Activated CD4-positive, alpha-beta T cell treated with anti-CD3 and anti-CD28 coated beads for 4 hours (primary cell): ENCODE data around the gene RASSF4.
A peak's percentile ranks its signal among the peaks of the same experiment; 100 is the strongest.

ENCODE experiments used
- DNase-seq, 2 donors: peaks; one replicate each; pipeline ENCODE4 v3.0.0-alpha.2; 2020

Gene RASSF4

GRCh38 chr10:44959247-44960087 lies at the start of gene RASSF4:
RASSF4 (plus strand) TSS chr10:44959802; CDS start chr10:44970203, 10,401 bp downstream.
- DNase-seq, result peak; percentile 89

DNA sequence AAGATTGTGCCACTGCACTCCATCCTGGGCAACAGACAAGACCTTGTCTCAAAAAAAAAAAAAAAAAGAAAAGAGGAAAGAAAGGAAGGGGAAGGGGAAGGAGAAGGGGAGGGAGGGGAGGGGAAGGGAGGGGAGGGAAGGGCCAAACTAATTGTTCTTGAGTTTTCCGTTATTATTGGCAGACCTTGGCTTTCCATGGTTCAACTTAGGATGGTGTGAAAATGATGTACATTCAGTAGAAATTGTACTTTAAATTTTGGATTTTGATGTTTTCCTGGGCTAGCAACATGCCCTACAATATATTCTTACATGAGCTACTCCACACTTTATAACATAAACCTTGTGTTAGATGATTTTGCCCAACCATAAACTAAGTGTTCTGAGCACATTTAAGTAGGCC lies 49.7 kb upstream of the RASSF4 start:
- no peak for DNase-seq

GRCh38 chr10:44910602-44911001 lies 49.0 kb upstream of the RASSF4 start:
- DNase-seq, result no peak

- no peak for DNase-seq
Observed at GRCh38 chr10:44911081-44911540, 48.5 kb upstream of the RASSF4 start, which contains the start of gene TMEM72. TMEM72 (plus strand) TSS chr10:44911337; CDS start chr10:44911513, 176 bp downstream.

GRCh38 chr10:44911951-44912350 lies 47.7 kb upstream of the RASSF4 start:
- DNase-seq, result no peak

GRCh38 chr10:44913350-44914081 lies 46.1 kb upstream of the RASSF4 start:
- no peak for DNase-seq

DNA sequence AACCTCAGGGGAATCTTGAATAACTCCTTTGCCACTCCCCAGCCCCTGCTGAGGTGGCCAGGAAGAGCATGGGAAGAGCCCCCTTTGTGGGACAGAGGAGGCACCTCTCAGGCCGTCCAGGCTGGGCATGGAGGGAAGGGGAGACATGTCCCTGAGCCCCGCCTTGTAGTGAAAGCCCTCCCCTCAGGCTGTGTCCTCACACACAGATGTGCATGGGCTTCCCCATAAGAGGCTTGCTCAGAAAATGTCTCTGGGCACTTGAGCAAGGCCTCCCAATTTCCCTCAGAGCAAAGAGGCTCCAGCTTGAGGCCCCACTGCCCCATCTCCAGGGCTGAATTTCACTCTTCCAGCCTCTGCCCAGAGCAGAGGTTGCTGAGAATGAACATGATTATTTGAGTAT lies 44.7 kb upstream of the RASSF4 start:
- no peak for DNase-seq

- no peak for DNase-seq
Observed at GRCh38 chr10:44916429-44916828, 43.2 kb upstream of the RASSF4 start.

- DNase-seq, result no peak
Observed at GRCh38 chr10:44917848-44918247, 41.8 kb upstream of the RASSF4 start.

DNA sequence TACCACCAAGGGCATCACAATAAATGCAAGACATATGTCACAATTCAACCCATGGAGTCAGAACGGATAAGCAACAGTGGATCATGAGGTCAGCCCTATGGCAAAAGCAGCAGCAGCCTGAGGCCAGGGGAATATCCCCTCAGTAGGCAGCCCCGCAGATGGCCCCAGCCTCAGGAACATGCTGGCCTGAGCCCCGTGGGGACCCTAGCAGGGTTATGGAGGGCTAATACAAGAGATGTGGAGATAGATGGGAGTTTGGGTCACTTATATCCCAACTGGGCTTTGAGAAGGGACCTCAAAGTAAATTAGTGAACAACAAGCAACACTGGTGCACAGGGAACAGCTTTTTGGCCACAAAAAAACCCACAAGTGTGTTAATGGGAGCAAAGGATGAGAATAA lies 39.4 kb upstream of the RASSF4 start:
- no peak for DNase-seq

GRCh38 chr10:44921061-44921460 lies 38.5 kb upstream of the RASSF4 start:
- DNase-seq, result no peak

- DNase-seq, result no peak
Observed at GRCh38 chr10:44921506-44921905, 38.1 kb upstream of the RASSF4 start.

DNA sequence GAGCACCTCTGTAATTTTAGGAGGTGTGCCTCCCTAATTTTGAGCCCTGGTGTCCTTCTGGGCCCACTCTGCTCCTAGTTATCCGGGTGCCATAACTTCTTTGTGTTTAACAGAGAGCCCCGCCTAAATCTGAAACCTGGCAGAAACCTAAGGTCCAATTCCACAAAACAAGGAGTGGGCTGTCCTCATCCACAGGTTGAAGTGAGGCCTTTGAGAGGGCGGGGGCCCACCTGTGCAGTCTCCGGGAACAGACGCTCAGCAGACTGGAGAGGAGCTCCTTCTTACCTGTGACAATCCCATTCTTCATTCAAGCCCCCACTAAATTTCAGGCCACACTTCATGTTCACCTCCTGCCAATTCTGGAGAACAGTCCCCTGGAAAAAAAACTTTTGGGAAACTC lies 37.6 kb upstream of the RASSF4 start:
- no peak for DNase-seq

- DNase-seq, result no peak
Observed at GRCh38 chr10:44922796-44923545, 36.6 kb upstream of the RASSF4 start.

GRCh38 chr10:44923611-44924010 lies 36.0 kb upstream of the RASSF4 start:
- no peak for DNase-seq

- DNase-seq, result no peak
Observed at GRCh38 chr10:44924261-44925040, 35.2 kb upstream of the RASSF4 start.

GRCh38 chr10:44925224-44925623 lies 34.4 kb upstream of the RASSF4 start:
- no peak for DNase-seq

DNA sequence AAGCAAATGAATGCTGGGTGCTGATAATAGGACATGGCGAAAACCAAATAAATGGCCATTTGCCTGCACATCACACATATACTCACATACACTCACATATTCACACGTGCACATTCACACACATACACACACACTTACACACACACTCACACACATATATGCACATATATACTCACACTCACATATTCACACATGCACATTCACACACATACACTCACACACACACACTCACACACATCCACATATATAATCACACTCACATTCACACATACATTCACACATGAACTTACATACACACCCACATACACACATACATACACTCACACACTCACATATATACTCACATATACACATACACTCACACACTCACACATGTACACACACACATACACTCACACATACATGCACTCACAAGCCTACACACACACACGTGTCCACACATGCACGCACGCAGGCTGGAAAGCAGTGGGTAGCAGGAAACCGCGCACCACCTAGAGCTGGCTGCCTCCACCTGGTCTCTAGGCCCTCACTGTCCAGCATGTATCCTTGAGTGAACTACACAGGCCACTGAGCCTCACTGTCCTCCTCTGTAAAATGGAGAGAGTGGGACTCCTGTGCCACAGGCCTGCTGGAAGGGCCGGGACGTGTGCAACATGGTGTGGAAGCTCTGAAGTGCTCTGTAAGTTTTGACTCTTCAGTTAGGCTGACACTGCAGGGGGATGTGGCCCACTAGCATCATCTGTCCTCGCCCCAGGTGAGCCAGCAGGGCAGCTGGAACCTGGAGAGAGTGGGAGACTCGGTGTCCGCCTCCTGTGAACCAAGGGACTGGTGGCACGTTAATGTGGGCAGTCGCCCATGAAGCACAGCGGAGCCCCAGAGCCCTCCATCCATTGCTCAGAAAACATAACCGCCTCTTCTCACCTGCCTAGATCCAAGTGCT lies 33.5 kb upstream of the RASSF4 start:
- no peak for DNase-seq

DNA sequence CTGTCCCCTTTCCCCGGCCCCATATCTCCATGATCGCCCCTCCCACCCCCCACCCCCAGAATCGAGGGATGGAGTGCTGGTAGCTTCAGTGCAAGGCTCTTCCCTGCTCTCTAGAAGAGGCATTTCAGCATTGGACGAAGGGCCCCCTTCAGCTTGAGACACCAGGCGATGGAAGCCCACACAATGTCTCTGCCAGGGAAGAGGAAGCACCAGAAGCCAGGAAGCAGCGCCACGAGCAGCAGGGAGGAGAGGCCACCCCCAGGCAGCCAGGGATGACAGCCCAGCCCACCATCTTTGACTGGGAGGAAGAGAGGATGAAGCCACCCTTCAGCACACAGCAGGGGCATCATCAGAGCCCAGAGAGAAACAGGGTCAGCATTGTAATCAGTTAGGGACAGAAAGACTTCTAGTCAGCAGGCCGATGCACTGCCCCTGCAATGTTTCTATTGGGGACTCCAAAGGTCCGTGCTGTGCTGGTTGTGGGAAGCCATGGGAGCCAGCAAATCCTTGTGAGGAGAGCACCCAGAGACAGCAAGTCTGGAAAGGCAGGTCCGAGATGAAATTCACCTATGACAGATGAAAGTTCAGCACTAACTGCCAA lies 32.8 kb upstream of the RASSF4 start:
- DNase-seq, result no peak

DNA sequence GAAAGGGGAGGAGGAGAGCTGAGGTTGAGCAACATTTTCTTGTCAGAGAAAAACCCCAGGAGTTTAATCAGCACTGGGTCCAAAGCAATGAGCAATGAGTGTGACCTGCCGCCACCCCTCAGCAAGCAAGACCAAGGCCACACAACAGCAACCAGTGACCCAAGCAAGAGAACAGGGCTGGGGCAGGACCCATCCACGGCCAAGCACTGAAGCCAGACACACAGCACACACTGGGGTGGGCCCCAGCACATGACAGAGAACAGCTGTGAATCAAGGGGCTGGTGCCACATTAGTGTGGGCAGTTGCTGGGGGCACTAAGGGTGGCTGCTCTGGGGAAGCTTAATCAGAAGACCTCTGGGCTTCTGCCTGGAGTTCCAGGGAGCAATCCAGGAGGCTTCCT lies 32.2 kb upstream of the RASSF4 start:
- no peak for DNase-seq

GRCh38 chr10:44928462-44928861 lies 31.1 kb upstream of the RASSF4 start:
- no peak for DNase-seq
